ENCODE data around the gene KRTAP12-4.
"Not testable (repeated sequence)": the region's sequence is repeated elsewhere in the genome, so short reads cannot be mapped to it uniquely, and the experiment has no call there.

KRTAP12-4 gene

DNA sequence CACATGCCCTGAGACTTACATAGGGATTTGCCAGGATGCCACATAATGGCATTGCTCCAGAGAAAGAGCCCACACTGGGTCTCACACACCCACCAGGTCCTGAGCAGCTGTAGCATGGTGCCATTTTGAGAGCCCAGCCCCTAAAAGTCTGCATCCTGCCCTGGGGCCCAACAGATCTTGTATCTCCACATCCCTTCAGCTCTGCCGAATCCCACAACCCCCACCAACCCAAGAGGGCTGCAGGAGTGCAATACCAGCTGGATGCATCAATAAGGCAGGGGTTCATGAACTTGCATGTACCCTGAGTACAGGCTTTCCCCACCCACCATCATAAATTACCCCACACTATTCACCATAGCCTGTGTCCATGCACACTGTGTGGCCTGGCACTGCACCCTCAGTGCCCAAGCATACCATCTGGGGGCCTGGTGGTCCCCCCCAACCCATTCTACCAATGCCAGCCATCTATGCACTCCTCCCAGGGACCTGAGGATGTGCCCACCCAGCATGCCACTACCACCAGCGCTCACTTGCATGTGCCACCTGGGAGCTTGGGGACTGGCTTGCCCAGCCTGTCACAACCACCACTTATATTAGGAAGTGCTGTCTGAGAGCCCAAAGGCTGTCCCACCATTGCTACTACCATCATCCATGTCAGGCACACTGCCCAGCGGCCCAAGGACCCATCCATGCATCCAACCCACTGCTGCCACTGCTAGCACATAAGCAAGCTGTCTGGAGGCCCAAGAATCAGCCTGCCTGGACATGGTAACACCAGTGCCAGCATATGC is 16.4 kb upstream of the KRTAP12-4 start:
- no peak overlapping the region for H3K27ac ChIP-seq
- H3K9me3 ChIP-seq (ENCODE audit: severe bottlenecking): peaks cover 32% of the 10 kb centered on the region
- H3K27me3 ChIP-seq (ENCODE audit: insufficient read depth, low read depth, severe bottlenecking): no peaks in the 10 kb centered on the region
- no peak overlapping the region for H3K4me3 ChIP-seq (ENCODE audit: low read depth, low read length)
- TF ChIP-seq, protein P1, sequence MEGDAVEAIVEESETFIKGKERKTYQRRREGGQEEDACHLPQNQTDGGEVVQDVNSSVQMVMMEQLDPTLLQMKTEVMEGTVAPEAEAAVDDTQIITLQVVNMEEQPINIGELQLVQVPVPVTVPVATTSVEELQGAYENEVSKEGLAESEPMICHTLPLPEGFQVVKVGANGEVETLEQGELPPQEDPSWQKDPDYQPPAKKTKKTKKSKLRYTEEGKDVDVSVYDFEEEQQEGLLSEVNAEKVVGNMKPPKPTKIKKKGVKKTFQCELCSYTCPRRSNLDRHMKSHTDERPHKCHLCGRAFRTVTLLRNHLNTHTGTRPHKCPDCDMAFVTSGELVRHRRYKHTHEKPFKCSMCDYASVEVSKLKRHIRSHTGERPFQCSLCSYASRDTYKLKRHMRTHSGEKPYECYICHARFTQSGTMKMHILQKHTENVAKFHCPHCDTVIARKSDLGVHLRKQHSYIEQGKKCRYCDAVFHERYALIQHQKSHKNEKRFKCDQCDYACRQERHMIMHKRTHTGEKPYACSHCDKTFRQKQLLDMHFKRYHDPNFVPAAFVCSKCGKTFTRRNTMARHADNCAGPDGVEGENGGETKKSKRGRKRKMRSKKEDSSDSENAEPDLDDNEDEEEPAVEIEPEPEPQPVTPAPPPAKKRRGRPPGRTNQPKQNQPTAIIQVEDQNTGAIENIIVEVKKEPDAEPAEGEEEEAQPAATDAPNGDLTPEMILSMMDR (IDR thresholded peaks at IDR 0.05; ENCODE audit: low read depth, low read length): no peak
- H3K36me3 ChIP-seq: no peaks in the 10 kb centered on the region
- no peak for DNase-seq

DNA sequence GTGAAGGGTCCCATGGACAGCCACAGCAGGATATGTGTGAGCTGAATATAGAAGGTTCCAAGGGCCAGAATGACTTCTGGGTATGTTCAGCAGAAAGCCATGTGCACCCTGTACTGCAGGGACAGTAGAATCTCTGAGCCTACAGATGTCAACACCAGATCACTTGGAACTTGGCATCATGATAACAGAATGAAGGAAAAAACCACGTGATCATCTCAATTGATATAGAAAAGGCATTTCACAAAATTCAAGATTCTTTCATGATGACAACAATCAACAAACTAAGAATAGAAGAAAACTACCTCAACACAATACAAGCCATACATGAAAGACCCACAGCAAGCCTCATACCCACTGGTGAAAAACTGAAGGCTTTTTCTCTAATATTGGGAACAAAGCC is 13.2 kb upstream of the KRTAP12-4 start:
- no peak overlapping the region for H3K4me3 ChIP-seq (ENCODE audit: low read depth, low read length)
- no peaks in the 10 kb centered on the region for H3K36me3 ChIP-seq
- no peak for DNase-seq
- H3K27me3 ChIP-seq (ENCODE audit: insufficient read depth, low read depth, severe bottlenecking): no peaks in the 10 kb centered on the region
- H3K9me3 ChIP-seq (ENCODE audit: severe bottlenecking): peaks cover 30% of the 10 kb centered on the region
- TF ChIP-seq, protein P1 (IDR thresholded peaks at IDR 0.05; ENCODE audit: low read depth, low read length): no peak
- no peak overlapping the region for H3K27ac ChIP-seq

DNA sequence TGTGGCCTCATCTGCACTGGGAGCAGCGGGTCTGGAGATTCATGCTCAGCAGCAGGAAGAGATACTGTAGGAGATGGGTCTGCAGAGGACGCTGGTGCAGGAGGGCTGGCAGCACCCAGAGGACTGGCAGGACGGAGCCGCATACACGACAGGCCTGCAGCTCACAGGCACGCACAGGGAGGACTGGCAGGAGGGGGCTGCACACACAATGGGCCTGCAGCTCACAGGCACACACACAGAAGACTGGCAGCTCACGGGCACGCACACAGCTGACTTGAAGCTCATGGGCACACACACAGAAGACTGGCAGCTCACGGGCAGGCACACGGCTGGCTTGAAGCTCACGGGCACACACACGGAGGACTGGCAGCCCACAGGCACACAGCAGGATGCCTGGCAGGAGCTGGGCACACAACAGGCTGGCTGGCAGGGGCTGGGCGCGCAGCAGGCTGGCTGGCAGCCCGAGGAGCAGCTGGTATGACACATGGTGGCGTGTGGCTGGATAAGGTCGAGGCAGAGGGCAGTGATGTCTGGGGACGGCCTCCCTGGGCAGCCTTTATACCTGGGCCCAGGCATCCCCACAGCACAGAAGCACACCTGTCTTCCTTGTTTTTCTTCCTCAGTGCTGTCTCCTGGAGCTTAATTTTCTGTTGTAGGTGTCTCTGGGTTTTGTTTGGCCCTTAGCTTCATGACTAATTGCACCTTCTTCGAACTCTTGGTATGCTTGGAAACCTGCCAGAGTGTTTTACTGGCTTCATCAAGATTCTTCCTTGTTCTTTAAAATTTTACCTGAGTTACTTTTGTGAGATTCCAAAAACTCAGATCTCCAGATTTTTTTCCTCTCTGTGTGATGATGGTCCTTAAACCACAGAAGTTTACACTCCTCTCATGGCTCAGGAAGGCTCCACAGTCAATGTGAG is 12.2 kb upstream of the KRTAP12-4 start, which contains the start of gene KRTAP12-2:
TSS of gene KRTAP12-2 (minus strand) at position 527 of the 920 bp plus-strand sequence. CDS start at position 486, 41 bp downstream.
- TF ChIP-seq, protein P1 (IDR thresholded peaks at IDR 0.05; ENCODE audit: low read depth, low read length): no peak
- Histone ChIP-seq H3K27me3 (ENCODE audit: insufficient read depth, low read depth, severe bottlenecking) (no peaks in the 10 kb centered on the region), H3K4me3 (ENCODE audit: low read depth, low read length) (no peak within 1 kb of the TSS), H3K27ac (no peak within 1 kb of the TSS), H3K36me3 (no peaks in the 10 kb centered on the region), H3K9me3 (ENCODE audit: severe bottlenecking) (peaks cover 25% of the 10 kb centered on the region)
- DNase-seq: no peak

DNA sequence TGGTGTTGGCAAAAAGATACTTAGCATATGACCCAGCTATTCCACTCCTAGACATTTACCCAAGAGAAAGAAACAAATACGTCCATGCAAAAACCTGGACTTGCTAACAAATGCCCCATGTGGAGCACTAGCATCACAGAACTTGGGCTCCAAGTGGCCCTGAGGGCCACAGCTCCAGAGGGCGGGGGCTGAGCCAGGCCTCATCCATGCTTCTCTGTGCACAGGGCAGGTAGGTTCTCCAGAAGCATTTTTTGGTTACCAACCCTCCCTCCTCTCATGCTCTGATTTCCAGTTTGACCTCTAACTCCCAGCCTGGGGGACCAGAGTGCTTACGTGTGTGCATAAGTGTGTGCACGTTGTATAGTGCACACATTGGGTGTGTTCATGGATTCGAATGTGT is 10.2 kb upstream of the KRTAP12-4 start:
- Histone ChIP-seq H3K4me3 (ENCODE audit: low read depth, low read length) (no peak overlapping the region), H3K27me3 (ENCODE audit: insufficient read depth, low read depth, severe bottlenecking) (no peaks in the 10 kb centered on the region), H3K9me3 (ENCODE audit: severe bottlenecking) (peaks cover 14% of the 10 kb centered on the region), H3K27ac (no peak overlapping the region), H3K36me3 (no peaks in the 10 kb centered on the region)
- no peak for DNase-seq
- TF ChIP-seq, protein P1 (IDR thresholded peaks at IDR 0.05; ENCODE audit: low read depth, low read length): no peak

DNA sequence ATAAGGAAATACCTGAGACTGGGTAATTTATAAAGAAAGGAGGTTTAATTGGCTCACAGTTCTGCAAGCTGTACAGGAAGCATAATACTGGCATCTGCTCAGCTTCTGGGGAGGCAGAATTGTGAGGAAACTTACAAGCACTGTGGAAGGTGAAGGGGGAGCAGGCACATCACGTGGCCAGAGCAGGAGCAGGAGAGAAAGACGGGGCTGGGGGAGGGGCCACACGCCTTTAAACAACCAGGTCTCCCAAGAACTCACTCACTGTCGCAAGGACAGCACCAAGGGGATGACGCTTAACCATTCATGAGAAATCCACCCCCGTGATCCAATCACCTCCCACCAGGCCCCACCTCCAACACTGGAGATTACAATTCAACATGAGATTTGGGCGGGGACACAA is 7.1 kb upstream of the KRTAP12-4 start:
- not testable (repeated sequence) for DNase-seq; H3K36me3 ChIP-seq; H3K4me3 ChIP-seq (ENCODE audit: low read depth, low read length); H3K27ac ChIP-seq; H3K27me3 ChIP-seq (ENCODE audit: insufficient read depth, low read depth, severe bottlenecking)
- H3K9me3 ChIP-seq (ENCODE audit: severe bottlenecking): peaks cover 10% of the 10 kb centered on the region
